Prostate gland (tissue), 2 donors: ENCODE results near the gene CACNA1E.

ENCODE experiments used
- POLR2A ChIP-seq: fragments of 450-650 bp; IDR thresholded peaks from one replicate; pipeline ENCODE4 v1.6.1; 2016; ENCODE audit warnings: antibody characterized with exemption, mild to moderate bottlenecking
- TF ChIP-seq, protein P1 (sequence below), 4 experiments: fragments of 200-600 bp in 2 of 4; fragments of 450-650 bp in 2 of 4; sonication (generic) in 2 of 4; IDR thresholded peaks; 1 replicate in 3 of 4; 2 replicates in 1 of 4; pipeline ENCODE4 v1.5.1; 2016 to 2019; ENCODE audit warnings: antibody characterized with exemption in 4 of 4, mild to moderate bottlenecking in 2 of 4, moderate library complexity in 2 of 4

DNA sequence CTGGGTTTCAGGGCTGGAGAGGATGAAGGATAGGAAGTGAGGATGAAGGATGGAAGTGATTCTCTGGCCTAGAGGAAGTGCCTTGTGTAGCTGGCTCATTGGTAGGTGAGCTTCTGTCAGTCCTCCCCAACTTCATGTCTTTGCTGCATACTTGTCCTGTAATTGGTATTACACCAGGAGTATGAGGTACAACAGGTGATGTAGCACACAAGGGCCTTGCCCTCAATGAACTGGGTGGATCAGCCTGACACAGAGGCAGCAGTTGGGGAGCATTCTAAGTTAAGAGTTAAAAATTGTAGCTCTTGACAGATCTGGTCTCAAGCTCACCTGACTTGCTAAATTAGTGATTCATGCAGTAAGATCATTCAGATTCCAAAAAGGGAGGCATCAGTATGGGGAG is 37.9 kb upstream of the CACNA1E start:
- TF ChIP-seq, protein P1, sequence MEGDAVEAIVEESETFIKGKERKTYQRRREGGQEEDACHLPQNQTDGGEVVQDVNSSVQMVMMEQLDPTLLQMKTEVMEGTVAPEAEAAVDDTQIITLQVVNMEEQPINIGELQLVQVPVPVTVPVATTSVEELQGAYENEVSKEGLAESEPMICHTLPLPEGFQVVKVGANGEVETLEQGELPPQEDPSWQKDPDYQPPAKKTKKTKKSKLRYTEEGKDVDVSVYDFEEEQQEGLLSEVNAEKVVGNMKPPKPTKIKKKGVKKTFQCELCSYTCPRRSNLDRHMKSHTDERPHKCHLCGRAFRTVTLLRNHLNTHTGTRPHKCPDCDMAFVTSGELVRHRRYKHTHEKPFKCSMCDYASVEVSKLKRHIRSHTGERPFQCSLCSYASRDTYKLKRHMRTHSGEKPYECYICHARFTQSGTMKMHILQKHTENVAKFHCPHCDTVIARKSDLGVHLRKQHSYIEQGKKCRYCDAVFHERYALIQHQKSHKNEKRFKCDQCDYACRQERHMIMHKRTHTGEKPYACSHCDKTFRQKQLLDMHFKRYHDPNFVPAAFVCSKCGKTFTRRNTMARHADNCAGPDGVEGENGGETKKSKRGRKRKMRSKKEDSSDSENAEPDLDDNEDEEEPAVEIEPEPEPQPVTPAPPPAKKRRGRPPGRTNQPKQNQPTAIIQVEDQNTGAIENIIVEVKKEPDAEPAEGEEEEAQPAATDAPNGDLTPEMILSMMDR (IDR thresholded peaks at IDR 0.05), result no peak
- no peak for TF ChIP-seq POLR2A
